Activated CD4-positive, alpha-beta memory T cell treated with anti-CD3 and anti-CD28 coated beads, Interleukin-2, amount 10 ng/mL, durations not matched to agents 7 days and 5 days (primary cell): Measurements from ENCODE around the gene RIN3. TPM values are rescaled to one million over a fixed set of nuclear protein-coding genes. Genes with fewer than 3 reads are reported as not detected.
A peak's percentile ranks its signal among the peaks of the same experiment; 100 is the strongest.

ENCODE experiments used
- CTCF ChIA-PET: fragments of 350-600 bp; sonication (Branson Sonifier 250); formaldehyde crosslinking; loops from one replicate; lab custom pipeline; 2021; ENCODE audit warnings: antibody characterized with exemption, inconsistent platforms; lab: Charles Lee
- POLR2A ChIA-PET: fragments of 350-600 bp; sonication (Branson Sonifier 250); formaldehyde crosslinking; loops from one replicate; lab custom pipeline; 2021; ENCODE audit warnings: antibody characterized with exemption; lab: Charles Lee
- DNase-seq: peaks from one replicate; pipeline ENCODE4 v3.0.0-alpha.2; 2020
- H3K27ac Mint-ChIP-seq: one replicate; pipeline ENCODE4 v1.8.0; 2021; ENCODE audit warnings: mild to moderate bottlenecking, mixed read lengths
- H3K27me3 Mint-ChIP-seq: one replicate; pipeline ENCODE4 v1.8.0; 2021; ENCODE audit warnings: mixed read lengths
- H3K36me3 Mint-ChIP-seq: one replicate; pipeline ENCODE4 v1.8.0; 2021; ENCODE audit warnings: low read depth, mixed read lengths
- H3K4me1 Mint-ChIP-seq: one replicate; pipeline ENCODE4 v1.8.0; 2021; ENCODE audit warnings: mixed read lengths
- H3K4me3 Mint-ChIP-seq: one replicate; pipeline ENCODE4 v1.8.0; 2021; ENCODE audit warnings: mild to moderate bottlenecking, mixed read lengths
- H3K9me3 Mint-ChIP-seq: one replicate; pipeline ENCODE4 v1.8.0; 2021; ENCODE audit warnings: mixed read lengths
- total RNA-seq, 2 experiments: library from RNA; stranded (reverse); gene quantifications; one replicate each; pipeline ENCODE4 v1.2.3, GENCODE V29; 2021

RIN3 gene
- total RNA-seq, 2 experiments from 2014 or later: 29.3 to 31.5 TPM

DNA sequence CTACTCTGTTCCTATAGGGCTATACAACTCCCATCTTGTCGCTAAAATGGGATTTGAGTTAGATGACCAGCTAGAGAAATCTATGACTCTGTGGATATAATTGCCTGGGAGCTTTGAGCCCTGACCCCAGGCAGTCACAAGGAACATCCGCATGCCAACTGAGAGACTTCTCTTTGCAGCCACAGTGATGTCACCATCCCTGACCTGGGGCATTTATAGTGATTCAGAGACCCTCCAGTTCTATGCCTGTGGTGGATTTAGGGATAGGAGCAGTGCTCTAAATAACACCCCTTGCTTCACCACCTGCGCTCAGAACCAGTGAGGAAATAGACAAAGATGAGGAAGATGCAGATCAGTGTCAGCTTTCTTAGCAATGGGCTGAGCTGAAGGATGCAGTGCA, 86.2 kb downstream of the RIN3 start:
- Mint-ChIP-seq H3K27ac (no peak overlapping the region), H3K9me3 (no peaks in the 10 kb centered on the region), H3K4me1 (peaks cover 15% of the 10 kb centered on the region), H3K27me3 (peaks cover 9% of the 10 kb centered on the region), H3K36me3 (no peaks in the 10 kb centered on the region), H3K4me3 (no peak overlapping the region)
- no peak for DNase-seq
- CTCF ChIA-PET: no interaction called here
- POLR2A ChIA-PET: no interaction called here

DNA sequence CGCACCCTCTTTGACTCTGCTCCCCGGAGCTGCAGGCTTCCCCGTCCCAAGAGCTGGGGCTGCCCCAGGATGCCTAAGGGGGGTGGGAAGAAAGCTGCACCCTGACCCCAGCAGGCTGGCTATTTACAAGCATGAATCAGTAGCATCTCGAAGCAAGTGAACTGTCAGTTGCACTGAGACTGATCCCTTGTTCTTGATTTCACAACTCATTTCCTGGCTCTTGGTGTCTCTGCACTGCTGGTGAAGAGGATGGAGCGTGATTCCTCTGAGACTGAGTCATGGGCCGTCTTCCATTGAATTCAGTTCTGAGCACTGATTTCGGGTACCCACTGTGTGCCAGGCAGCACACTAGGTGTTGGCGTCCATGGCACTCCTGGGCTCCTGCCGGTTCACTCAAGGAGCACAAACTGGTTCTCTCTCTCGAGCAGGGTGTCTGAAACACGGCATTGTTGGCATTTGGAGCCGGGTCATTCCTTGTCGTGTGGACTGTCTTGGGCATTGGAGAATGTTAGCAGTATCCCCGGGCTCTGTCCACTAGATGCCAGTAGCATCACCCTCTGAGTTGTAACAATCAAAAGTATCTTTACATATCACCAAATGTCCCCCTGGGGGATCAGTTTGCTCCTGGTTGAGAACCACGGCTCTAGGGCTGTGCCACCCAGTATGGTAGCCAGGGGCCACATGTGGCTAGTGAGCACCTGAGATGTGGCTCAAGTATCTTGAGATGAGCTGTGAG, 86.9 kb downstream of the RIN3 start:
- Mint-ChIP-seq H3K9me3 (no peaks in the 10 kb centered on the region), H3K36me3 (no peaks in the 10 kb centered on the region), H3K4me3 (no peak overlapping the region), H3K27me3 (peaks cover 3% of the 10 kb centered on the region), H3K27ac (no peak overlapping the region), H3K4me1 (peaks cover 15% of the 10 kb centered on the region)
- DNase-seq: no peak
- ChIA-PET CTCF (interaction anchor here (1.3 kb wide), 1 partner anchor 13 kb away, joined by 4 read pairs; no protein-coding TSS in a partner anchor), POLR2A (no interaction called here)

DNA sequence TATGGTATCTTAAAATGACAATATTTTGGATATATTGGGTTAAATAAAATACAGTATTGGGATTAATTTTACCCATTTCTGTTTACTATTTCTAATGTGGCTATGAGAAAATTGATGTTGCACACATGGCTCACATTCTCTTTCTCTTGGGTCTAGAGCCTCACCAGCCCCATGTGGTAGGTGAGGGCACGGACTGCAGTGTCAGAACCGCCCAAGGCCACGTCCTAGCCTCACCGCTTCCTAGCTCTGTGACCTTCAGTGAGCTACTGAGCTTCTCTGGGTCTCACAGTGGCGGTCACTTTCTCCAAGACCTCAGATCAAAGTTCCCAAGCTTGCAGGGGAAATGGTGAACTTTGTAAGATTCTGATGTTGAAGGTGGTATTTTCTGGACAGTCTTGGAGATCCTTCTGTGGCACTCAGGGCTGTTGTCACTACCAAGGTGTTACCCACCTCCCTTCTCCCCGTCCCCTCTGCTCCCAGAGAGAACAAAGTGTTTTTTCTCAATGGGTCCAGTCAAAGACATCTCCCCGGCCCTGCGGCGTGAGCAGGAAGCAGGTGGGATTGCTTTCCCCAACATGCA, 87.6 kb downstream of the RIN3 start:
- H3K9me3 Mint-ChIP-seq: no peaks in the 10 kb centered on the region
- H3K36me3 Mint-ChIP-seq: no peaks in the 10 kb centered on the region
- peaks cover 15% of the 10 kb centered on the region for H3K4me1 Mint-ChIP-seq
- no peak overlapping the region for H3K27ac Mint-ChIP-seq
- no peak for DNase-seq
- ChIA-PET CTCF (interaction anchor here (1.3 kb wide), 1 partner anchor 13 kb away, joined by 4 read pairs; no protein-coding TSS in a partner anchor), POLR2A (no interaction called here)
- H3K27me3 Mint-ChIP-seq: no peaks in the 10 kb centered on the region
- no peak overlapping the region for H3K4me3 Mint-ChIP-seq

GRCh38 chr14:92601757-92602417, 88.3 kb downstream of the RIN3 start:
- ChIA-PET POLR2A (interaction anchor here (1.4 kb wide), 1 partner anchor 467 kb away, joined by 3 read pairs; no protein-coding TSS in a partner anchor), CTCF (interaction anchor here (1.2 to 1.3 kb wide), 4 partner anchors 12 to 38 kb away, joined by 3 to 5 read pairs (median 4); no protein-coding TSS in a partner anchor)
- no peak overlapping the region for H3K4me3 Mint-ChIP-seq
- no peak overlapping the region for H3K27ac Mint-ChIP-seq
- H3K27me3 Mint-ChIP-seq: no peaks in the 10 kb centered on the region
- no peak for DNase-seq
- H3K4me1 Mint-ChIP-seq: peaks cover 15% of the 10 kb centered on the region
- no peaks in the 10 kb centered on the region for H3K9me3 Mint-ChIP-seq
- no peaks in the 10 kb centered on the region for H3K36me3 Mint-ChIP-seq

- H3K27ac Mint-ChIP-seq: no peak overlapping the region
- H3K9me3 Mint-ChIP-seq: no peaks in the 10 kb centered on the region
- H3K36me3 Mint-ChIP-seq: no peaks in the 10 kb centered on the region
- no peaks in the 10 kb centered on the region for H3K27me3 Mint-ChIP-seq
- peaks cover 15% of the 10 kb centered on the region for H3K4me1 Mint-ChIP-seq
- H3K4me3 Mint-ChIP-seq: no peak overlapping the region
- ChIA-PET POLR2A (interaction anchor here (1.0 to 2.3 kb wide), 5 partner anchors 18 to 469 kb away, joined by 3 to 7 read pairs (median 3); no protein-coding TSS in a partner anchor), CTCF (interaction anchor here (0.8 to 2.0 kb wide), 8 partner anchors 9 to 54 kb away, joined by 3 to 15 read pairs (median 4); no protein-coding TSS in a partner anchor)
- peak; percentile 61 for DNase-seq
Observed at GRCh38 chr14:92603309-92604242, 90.0 kb downstream of the RIN3 start.

- H3K4me3 Mint-ChIP-seq: no peak overlapping the region
- H3K36me3 Mint-ChIP-seq: no peaks in the 10 kb centered on the region
Observed at GRCh38 chr14:92605274-92605940, 91.8 kb downstream of the RIN3 start.

DNA sequence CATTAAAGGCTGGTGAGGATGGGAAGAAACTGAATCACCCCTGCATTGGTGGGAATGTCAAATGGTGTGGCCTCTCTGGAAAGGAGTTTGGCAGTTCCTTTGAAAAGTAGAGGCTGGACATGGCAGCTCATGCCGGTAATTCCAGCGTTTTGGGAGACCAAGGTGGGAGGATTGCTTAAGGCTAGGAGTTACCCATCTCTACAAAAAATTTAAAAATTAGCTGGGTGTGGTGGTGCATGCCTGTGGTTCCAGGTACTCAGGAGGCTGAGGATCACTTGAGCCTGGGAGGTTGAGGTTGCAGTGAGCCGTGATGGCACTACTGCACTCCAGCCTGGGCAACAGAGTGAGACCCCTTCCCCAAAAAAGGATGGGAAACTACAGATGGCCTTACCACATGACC, 93.7 kb downstream of the RIN3 start:
- Mint-ChIP-seq H3K27me3 (no peaks in the 10 kb centered on the region), H3K9me3 (peaks cover 5% of the 10 kb centered on the region), H3K4me1 (peaks cover 17% of the 10 kb centered on the region), H3K4me3 (no peak overlapping the region), H3K27ac (no peak overlapping the region), H3K36me3 (peaks cover 6% of the 10 kb centered on the region)
- no peak for DNase-seq
- POLR2A ChIA-PET: no interaction called here
- CTCF ChIA-PET: no interaction called here

More at GRCh38 chr14:92605274-92605940, 91.8 kb downstream of the RIN3 start:
- Mint-ChIP-seq H3K27ac (no peak overlapping the region), H3K27me3 (no peaks in the 10 kb centered on the region), H3K4me1 (peaks cover 20% of the 10 kb centered on the region), H3K9me3 (no peaks in the 10 kb centered on the region)
- ChIA-PET CTCF (no interaction called here), POLR2A (interaction anchor here (1.2 kb wide), 1 partner anchor 10 kb away, joined by 3 read pairs; no protein-coding TSS in a partner anchor)
- DNase-seq: no peak

DNA sequence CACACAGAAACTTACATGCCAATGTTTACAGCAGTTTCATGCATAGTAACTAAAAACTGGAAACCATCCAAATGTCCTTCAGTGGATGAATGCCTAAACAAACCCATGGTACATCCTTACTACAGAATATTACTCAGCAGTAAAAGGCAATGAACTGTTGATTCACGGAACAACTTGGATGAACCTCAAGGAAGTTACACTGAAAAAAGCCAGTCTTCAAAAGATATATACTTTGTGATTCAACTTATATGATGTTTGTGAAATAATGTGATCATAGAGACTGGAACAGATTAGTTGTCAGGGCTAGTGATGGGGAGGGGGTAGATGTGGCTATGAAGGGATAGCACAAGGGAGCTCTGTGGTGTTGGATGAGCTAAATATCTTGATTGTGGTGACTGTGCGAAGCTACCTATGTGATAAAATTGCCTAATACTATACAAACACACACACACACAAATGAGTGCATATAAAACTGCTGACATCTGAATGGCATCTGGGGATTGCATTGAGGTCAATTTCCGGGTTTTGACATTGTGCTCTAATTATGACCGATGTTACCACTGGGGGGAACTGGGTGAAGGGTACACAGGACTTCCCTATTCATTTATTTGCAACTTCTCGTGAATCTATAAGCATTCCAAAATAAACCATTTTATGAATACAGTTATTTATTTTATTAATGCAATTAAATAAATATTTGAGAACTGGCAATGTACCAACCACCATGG, 94.3 kb downstream of the RIN3 start:
- DNase-seq: no peak
- CTCF ChIA-PET: no interaction called here
- no peaks in the 10 kb centered on the region for H3K27me3 Mint-ChIP-seq
- H3K4me3 Mint-ChIP-seq: no peak overlapping the region
- H3K9me3 Mint-ChIP-seq: peaks cover 5% of the 10 kb centered on the region
- peaks cover 22% of the 10 kb centered on the region for H3K4me1 Mint-ChIP-seq
- H3K36me3 Mint-ChIP-seq: peaks cover 6% of the 10 kb centered on the region
- no peak overlapping the region for H3K27ac Mint-ChIP-seq
- POLR2A ChIA-PET: no interaction called here

- Mint-ChIP-seq H3K4me1 (peaks cover 33% of the 10 kb centered on the region), H3K27me3 (no peaks in the 10 kb centered on the region), H3K36me3 (peaks cover 6% of the 10 kb centered on the region), H3K4me3 (no peak overlapping the region), H3K27ac (no peak overlapping the region), H3K9me3 (peaks cover 5% of the 10 kb centered on the region)
- POLR2A ChIA-PET: no interaction called here
- DNase-seq: no peak
- CTCF ChIA-PET: interaction anchor here (0.6 kb wide), 1 partner anchor 1991 kb away, joined by 4 read pairs; no protein-coding TSS in a partner anchor
Observed at GRCh38 chr14:92609955-92610354, 96.4 kb downstream of the RIN3 start.

DNA sequence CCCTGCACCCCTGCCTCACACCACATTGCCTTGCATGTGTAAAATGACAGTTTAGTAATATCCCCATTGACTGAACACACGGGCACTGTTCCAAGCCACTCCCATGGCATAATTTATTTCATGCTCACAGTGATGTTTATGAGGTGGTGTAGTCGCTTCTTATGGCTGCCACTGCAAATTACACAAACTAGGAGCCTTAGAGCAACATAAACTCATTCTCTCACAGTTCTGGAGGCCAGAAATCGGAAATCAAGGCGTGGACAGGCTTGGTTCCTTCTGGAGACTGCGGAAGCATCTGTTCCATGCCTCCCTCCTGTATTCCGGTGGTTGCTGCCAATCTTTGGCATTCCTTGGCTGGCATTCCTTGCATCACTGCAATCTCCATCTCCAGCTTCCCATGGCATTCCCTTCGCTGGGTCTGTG, 97.3 kb downstream of the RIN3 start:
- Mint-ChIP-seq H3K9me3 (peaks cover 5% of the 10 kb centered on the region), H3K4me3 (no peak overlapping the region), H3K4me1 (peaks cover 42% of the 10 kb centered on the region), H3K27ac (no peak overlapping the region), H3K36me3 (peaks cover 8% of the 10 kb centered on the region), H3K27me3 (no peaks in the 10 kb centered on the region)
- no peak for DNase-seq
- POLR2A ChIA-PET: no interaction called here
- CTCF ChIA-PET: no interaction called here

- ChIA-PET CTCF (interaction anchor here (0.5 to 1.8 kb wide), 19 partner anchors 9 to 189 kb away, joined by 3 to 15 read pairs (median 4); no protein-coding TSS in a partner anchor), POLR2A (interaction anchor here (0.8 to 1.4 kb wide), 3 partner anchors 27 to 64 kb away, joined by 3 to 6 read pairs (median 5); no protein-coding TSS in a partner anchor)
- Mint-ChIP-seq H3K4me1 (peaks cover 56% of the 10 kb centered on the region), H3K9me3 (peaks cover 10% of the 10 kb centered on the region), H3K27me3 (no peaks in the 10 kb centered on the region), H3K4me3 (no peak overlapping the region), H3K36me3 (peaks cover 15% of the 10 kb centered on the region), H3K27ac (no peak overlapping the region)
- DNase-seq: peak; percentile 62
Observed at GRCh38 chr14:92613008-92613658, 99.6 kb downstream of the RIN3 start.
